Vagina (tissue), 2 donors: ENCODE data around the gene TP53TG3B. TPM values are rescaled to one million over a fixed set of nuclear protein-coding genes. Genes with fewer than 3 reads are reported as not detected.
"Not testable (repeated sequence)": the region's sequence is repeated elsewhere in the genome, so short reads cannot be mapped to it uniquely, and the experiment has no call there.

Experiments used
- DNase-seq, 2 donors: peaks; one replicate each; pipeline ENCODE4 v3.0.0-alpha.2; 2017; ENCODE audit errors: extremely low spot score in 2 of 2
- H3K27ac ChIP-seq: fragments of 200-600 bp; sonication (generic); one replicate; pipeline ENCODE4 v1.5.1; 2019
- H3K27me3 ChIP-seq: fragments of 200-600 bp; sonication (generic); one replicate; pipeline ENCODE4 v1.5.1; 2019
- H3K36me3 ChIP-seq, 2 donors: fragments of 200-600 bp; sonication (generic); one replicate each; pipeline ENCODE4 v1.5.1; 2017 to 2019
- H3K4me1 ChIP-seq: fragments of 200-600 bp; sonication (generic); one replicate; pipeline ENCODE4 v1.5.1; 2019
- H3K4me3 ChIP-seq, 2 donors: fragments of 200-600 bp; sonication (generic); 1 replicate in 1 of 2; 2 replicates in 1 of 2; pipeline ENCODE4 v1.5.1; 2016 to 2019
- H3K9me3 ChIP-seq: fragments of 200-600 bp; sonication (generic); one replicate; pipeline ENCODE4 v1.5.1; 2019
- intact Hi-C: fragments of 100-400 bp; cut with DNase I; formaldehyde crosslinking; loops from one replicate; pipeline ENCODE4 v1.15.1; 2023
- small RNA-seq: library from RNA; depleted of rRNA; stranded (forward); fragments of <200 nt; gene quantifications from one replicate; pipeline ENCODE3, GENCODE V24; 2016
- total RNA-seq: library from RNA; depleted of rRNA; stranded (reverse); fragments of >200 nt; gene quantifications from one replicate; pipeline ENCODE4 v1.2.3, GENCODE V29; 2016

Gene TP53TG3B
- total RNA-seq: not detected

GRCh38 chr16:33360541-33360940 is at the start of gene TP53TG3B:
Gene TP53TG3B, plus strand, starts transcription at chr16:33360841. Its CDS starts 68 bp downstream, at chr16:33360909.
- DNase-seq, H3K36me3 ChIP-seq, H3K27ac ChIP-seq, intact Hi-C loops, H3K4me1 ChIP-seq, H3K27me3 ChIP-seq, H3K4me3 ChIP-seq, H3K9me3 ChIP-seq: not testable (repeated sequence)

GRCh38 chr16:33336226-33337012 is 24.2 kb upstream of the TP53TG3B start:
- H3K4me1 ChIP-seq, intact Hi-C loops, DNase-seq, H3K4me3 ChIP-seq, H3K27me3 ChIP-seq, H3K9me3 ChIP-seq, H3K27ac ChIP-seq, H3K36me3 ChIP-seq: not testable (repeated sequence)

DNA sequence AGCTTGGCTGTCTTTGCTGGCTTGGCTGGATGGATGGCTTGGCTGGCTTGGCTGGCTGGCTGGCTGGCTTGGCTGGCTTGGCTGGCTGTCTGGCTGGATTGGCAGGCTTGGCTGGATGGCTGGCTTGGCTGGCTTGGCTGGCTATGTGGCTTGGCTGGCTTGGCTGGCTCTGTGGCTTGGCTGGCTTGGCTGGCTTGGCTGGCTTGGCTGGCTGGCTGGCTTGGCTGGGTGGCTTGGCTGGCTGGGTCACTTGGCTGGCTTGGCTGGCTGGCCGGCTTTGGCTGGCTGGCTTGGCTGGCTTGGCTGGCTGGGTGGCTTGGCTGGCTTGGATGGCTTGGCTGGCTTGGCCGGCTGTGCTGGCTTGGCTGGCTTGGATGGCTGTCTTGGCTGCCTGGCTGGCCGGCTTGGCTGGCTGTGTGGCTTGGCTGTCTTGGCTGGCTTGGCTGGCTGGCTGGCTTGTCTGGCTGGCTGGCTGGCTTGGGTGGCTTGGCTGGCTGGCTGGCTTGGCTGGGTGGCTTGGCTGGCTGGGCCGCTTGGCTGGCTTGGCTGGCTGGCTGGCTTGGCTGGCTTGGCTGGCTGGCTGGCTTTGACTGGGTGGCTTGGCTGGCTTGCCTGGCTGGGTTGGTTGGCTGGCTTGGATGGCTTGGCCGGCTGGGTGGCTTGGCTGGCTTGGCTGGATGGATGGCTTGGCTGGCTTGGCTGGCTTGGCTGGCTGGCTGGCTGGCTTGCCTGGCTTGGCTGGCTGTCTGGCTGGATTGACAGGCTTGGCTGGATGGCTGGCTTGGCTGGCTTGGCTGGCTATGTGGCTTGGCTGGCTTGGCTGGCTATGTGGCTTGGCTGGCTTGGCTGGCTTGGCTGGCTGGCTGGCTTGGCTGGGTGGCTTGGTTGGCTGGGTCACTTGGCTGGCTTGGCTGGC is 22.8 kb upstream of the TP53TG3B start:
- H3K27ac ChIP-seq, H3K4me3 ChIP-seq, intact Hi-C loops, H3K36me3 ChIP-seq, H3K27me3 ChIP-seq, DNase-seq, H3K9me3 ChIP-seq, H3K4me1 ChIP-seq: not testable (repeated sequence)

DNA sequence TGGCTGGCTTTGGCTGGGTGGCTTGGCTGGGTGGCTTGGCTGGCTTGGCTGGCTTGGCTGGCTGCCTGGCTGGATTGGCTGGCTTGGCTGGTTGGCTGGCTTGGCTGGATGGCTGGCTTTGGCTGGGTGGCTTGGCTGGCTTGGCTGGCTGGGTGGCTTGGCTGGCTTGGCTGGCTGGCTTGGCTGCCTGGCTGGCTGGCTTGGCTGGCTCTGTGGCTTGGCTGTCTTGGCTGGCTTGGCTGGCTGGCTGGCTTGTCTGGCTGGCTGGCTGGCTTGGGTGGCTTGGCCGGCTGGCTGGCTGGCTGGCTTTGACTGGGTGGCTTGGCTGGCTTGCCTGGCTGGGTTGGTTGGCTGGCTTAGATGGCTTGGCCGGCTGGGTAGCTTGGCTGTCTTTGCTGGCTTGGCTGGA is 22.1 kb upstream of the TP53TG3B start:
- H3K27ac ChIP-seq, H3K4me3 ChIP-seq, H3K27me3 ChIP-seq, DNase-seq, intact Hi-C loops, H3K36me3 ChIP-seq, H3K9me3 ChIP-seq, H3K4me1 ChIP-seq: not testable (repeated sequence)

GRCh38 chr16:33339093-33340061 is 21.3 kb upstream of the TP53TG3B start:
- H3K27ac ChIP-seq, DNase-seq, H3K27me3 ChIP-seq, H3K4me3 ChIP-seq, intact Hi-C loops, H3K36me3 ChIP-seq, H3K9me3 ChIP-seq, H3K4me1 ChIP-seq: not testable (repeated sequence)

Small RNA genes lying within 50 kb of the gene (small RNA-seq; reads per million reads assigned to genes)
- not detected for gene AC141257.3
- gene AC141257.4: not detected

Other genes starting within 250 kb of the TP53TG3B start
- gene TP53TG3C, start 166.6 kb upstream of the TP53TG3B start, total RNA-seq: not detected
- not detected for gene TP53TG3E, start 56.5 kb upstream of the TP53TG3B start, total RNA-seq
- not detected for gene TP53TG3F, start 98.8 kb downstream of the TP53TG3B start, total RNA-seq